Stimulated activated CD8-positive, alpha-beta memory T cell treated with anti-CD3 and anti-CD28 coated beads, Interleukin-4, amount 100 ng/mL, for 48 hours (primary cell): Measurements from ENCODE around the gene LIG1.

Experiments used
- DNase-seq: peaks from one replicate; pipeline ENCODE4 v3.0.0-alpha.2; 2020

LIG1 gene

GRCh38 chr19:48169939-48170803 lies at the start of gene LIG1, which contains the start of gene ZSWIM9:
Gene LIG1 (minus strand): TSS chr19:48170344. CDS start chr19:48165566, 4,778 bp downstream.
Gene ZSWIM9 (plus strand): TSS chr19:48170680. CDS start chr19:48171803, 1,123 bp downstream.
- peak; percentile 92 for DNase-seq

GRCh38 chr19:48218997-48219396 lies 48.9 kb upstream of the LIG1 start:
- no peak for DNase-seq

GRCh38 chr19:48216933-48217332 lies 46.8 kb upstream of the LIG1 start:
- DNase-seq = no peak

DNA sequence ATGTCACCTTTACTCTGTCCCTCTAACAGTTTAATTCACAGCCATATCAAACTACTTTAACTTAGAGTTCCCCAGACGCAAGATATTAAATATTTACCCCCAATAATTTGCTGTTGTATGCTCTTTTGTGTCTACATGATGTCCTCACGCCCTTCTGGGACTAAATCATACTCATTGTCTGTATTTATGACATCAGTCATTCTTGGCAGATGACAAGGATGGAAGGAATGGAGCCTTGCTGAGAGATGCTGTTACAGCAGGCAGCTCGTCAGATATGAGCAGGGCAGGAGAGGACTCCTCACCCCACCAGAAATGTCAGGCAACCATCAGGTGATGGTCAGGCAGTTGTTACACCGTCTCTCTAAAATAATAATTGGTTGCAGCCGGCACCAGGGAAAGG lies 43.8 kb upstream of the LIG1 start:
- DNase-seq = no peak

- no peak for DNase-seq
Observed at GRCh38 chr19:48210005-48210404, 39.9 kb upstream of the LIG1 start.

GRCh38 chr19:48206397-48207093 lies 36.4 kb upstream of the LIG1 start:
- no peak for DNase-seq

DNA sequence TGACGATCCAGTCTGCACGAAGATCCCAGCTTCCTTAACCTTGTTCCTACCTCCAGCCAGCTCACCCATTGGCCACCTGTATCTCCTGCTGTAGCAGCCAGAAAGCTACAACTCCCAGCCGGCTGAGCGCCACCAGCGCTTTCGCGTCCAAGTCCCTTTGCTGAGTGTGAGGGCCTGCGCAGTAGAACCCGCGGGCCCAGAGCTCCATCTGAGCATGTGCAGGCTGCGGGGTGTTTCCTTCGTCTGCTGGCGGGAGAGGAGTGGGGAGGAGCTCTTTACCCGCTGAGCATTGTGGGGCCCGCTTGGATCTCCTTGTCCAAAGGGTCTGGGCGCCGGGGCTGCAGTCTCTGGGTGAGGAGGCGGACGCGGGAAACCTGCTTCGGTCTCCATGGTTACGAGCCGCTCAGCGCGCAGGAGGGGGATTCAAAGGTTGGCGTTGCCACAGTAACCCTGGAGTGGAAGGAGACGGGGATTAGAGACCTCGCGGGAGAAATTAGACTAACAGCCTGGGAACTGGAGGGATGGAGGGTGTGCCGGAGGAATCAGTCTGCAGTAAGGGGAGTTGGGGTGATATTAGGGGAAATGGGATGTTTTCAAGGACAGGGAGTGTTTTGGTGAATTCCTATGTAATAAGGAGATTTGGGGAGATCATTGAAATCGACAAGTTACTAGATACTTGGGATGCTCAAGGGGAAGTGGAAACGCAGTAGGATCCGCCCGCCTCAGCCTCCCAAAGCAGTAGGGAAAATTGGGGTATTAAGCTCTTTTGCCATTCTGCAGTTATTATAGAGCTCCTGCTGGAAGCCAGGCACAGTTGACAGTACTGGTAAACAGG lies 33.9 kb upstream of the LIG1 start:
- peak; percentile 93 for DNase-seq

DNA sequence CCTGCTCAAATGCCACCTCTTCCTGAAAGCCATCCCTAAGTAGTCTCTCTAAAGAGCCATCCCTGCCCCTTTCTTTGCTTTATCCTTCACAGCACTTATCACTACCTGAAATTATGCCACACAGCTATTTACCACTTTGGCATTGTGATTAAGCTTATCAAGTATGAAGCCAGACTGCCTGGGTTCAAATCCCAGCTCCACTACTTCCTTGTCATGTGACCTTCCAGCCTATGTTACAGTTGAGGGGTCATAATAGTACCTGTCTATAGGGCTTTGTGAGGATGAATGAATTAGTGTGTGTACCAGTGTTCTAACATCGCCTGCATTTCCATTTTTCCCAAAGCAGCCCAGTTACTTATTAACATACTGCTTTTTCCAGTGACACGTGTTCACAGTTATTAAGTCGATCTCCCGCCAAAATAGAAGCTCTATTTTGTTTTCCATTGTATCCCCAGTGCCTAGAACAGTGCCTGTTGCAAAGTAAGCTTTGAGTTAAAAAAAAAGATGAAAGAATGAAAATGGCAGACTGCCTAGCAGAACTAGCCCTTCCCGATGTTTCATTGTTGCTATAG lies 33.2 kb upstream of the LIG1 start:
- DNase-seq = peak; percentile 38

- no peak for DNase-seq
Observed at GRCh38 chr19:48196933-48197665, 27.0 kb upstream of the LIG1 start.

- no peak for DNase-seq
Observed at GRCh38 chr19:48196321-48196763, 26.2 kb upstream of the LIG1 start.

DNA sequence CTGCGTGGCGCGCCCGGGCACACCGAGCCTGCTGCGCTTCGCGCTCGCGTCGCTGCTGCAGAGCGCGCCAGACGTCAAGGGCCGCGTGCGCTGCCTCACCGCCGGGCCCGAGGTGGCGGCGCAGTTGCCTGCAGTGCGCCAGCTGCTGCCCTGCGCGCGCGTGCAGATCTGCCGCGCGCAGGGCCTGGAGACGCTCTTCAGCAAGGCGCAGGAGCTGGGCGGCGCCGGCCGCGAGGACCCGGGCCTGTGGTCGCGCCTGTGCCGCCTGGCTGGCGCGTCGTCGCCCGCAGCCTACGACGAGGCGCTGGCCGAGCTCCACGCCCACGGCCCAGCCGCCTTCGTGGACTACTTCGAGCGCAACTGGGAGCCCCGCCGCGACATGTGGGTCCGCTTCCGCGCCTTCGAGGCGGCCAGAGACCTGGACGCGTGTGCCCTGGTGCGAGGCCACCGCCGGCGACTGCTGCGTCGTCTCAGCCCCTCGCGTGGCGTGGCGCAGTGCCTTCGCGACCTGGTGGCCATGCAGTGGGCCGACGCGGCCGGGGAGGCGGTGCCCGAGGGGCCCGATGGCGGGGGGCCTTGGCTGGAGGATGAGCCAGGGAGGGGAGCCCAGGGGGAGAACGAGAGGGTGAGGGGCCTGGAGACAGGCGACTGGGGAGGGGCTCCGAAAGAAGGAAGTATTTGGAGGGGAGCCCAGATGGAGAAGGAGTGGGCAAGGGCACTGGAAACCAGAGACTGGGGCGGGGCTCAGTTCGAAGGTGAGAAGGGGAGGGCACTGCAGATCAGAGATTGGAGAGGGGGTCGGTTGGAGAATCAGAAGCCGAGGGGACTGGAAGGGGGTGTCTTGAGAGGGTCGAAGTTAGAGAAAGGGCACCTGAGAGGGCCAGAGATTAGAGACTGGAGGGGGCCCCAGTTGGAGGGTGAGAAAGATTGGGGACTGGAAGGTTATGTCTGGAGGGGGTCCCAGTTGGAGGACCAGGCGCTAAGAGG lies 25.0 kb upstream of the LIG1 start:
- no peak for DNase-seq

DNA sequence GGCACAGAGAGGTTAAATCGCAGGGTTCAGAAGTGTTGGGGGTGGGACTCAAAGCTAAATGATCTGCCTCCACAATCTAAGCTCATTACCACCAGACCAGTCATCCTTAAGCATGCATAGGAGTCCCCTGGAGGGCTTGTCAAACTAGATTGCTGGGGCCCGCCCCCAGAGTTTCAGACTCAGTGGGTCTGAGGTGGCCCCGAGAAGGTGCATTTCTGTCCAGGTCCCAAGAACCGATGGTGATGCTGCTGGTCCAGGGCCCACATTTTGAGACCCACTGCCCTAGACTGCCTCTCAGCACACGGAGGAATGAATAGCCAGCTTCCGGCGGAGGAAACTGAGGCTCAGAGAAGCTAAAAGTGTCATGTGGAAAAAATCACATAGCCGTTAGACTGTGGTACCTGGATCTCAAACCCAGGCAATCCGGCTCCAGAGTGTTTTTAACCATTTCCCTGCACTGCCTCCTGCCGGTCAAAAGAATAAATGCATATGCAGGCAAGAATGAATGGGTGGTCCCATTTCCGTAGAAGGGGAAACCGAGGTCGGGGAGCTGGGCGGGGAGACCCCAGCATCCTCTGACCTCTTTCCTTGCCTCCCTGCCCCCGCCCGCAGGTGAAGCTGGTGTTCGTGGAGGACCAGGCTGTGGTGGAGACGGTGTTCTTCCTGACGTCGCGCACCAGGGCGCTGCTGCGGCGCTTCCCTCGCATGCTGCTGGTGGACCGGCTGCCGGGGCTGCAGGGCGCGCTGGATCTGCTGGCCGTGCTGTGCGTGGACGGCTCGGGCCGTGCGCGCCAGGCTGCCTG lies 24.1 kb upstream of the LIG1 start:
- peak; percentile 57 for DNase-seq

DNA sequence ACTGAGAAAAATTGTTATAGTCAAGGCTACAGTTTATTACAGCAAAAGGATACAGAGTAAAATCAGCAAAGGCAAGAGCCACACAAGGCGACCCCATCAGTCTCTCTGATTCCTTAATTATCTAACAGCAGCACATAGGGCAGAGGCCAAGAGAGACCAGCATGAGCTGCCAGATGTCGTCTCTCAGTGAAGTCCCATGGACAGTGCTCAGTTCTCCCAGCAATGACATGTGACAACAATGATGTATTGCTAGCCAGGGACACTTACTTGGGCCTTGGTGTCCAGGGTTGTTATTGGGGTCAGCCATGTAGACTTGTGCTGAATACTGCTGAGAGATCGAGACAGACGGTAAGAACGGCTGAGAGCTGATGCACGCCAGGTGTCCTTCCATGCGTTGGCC lies 22.6 kb upstream of the LIG1 start:
- no peak for DNase-seq

DNA sequence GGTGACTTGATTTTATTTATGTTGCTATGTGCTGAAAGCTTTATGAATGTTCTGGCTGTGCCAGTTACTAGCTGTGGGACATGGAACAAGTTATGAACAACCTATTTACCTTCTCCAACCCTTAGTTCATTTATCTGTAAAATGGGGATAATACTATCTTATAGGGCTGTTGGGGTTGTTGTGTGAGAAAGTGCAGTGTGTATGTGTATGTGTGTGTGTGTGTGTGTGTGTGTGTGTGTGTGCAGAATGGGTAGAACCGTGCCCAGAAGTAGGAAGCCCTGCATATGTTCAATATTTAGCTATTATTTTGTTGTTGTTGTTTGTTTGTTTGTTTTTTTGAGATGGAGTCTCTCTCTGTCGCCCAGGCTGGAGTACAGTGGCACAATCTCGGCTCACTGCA lies 20.7 kb upstream of the LIG1 start:
- DNase-seq = no peak

GRCh38 chr19:48190288-48190884 lies 20.2 kb upstream of the LIG1 start:
- DNase-seq = peak; percentile 53

DNA sequence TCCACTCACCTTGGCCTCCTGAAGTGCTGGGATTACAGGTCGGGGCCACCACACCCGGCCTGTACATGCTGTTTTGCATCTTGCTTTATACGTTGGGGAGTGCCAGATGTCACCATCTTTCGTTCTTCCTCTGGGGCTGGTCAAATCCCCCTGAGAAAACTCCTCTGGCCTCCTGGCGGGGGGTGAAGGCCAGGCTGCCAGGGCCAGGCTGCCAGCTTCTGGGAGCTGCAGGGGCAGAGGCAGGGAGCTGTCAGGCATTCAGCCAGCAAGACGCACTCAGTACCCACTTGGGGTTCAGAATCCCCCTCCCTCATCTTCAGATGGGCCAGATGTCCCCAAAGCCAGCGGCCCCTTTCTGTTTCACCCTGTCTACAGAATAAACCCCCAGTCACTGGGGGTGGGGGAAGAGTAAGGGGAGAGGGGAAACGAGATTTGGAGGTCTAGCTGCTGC lies 16.4 kb upstream of the LIG1 start:
- DNase-seq = no peak

DNA sequence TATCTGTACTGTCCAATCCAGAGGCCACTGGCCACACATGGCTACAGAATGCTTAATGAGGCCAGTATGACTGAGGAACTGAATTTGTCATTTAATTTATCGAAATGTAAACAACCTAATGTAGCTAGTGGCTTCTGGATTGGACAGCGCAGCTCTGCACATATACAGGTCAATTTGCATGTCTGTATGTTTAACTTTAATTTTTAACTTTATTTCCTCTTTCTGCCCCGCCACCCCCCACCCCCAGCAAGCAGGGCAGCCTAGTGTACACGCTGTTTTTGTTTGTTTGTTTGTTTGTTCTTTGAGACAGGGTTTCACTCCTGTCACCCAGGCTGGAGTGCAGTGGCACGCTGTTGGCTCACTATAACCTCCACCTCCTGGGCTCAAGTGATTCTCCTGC lies 15.9 kb upstream of the LIG1 start:
- no peak for DNase-seq

DNA sequence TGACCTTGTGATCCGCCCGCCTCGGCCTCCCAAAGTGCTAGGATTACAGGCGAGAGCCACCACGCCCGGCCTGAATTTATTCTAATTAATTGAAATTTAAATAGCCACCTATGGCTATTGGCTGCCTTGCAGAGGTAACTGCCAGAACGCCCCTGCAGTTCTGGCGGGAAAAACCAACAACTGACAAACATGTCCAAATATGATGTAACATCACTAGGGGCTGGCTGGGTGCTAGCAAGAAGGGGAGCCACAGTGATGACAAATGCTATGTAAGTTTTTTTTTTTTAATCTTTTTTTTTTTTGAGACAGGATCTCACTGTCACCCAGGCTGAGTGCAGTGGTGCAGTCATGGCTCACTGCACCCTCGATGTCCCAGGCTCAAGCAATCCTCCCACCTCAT lies 13.2 kb upstream of the LIG1 start:
- no peak for DNase-seq

- DNase-seq = no peak
Observed at GRCh38 chr19:48182434-48182833, 12.3 kb upstream of the LIG1 start.
